Keratinocyte (primary cell): ENCODE measurements around the gene FMN1. TPM values are rescaled to one million over a fixed set of nuclear protein-coding genes. Genes with fewer than 3 reads are reported as not detected.

Experiments used
- DNase-seq: peaks from one replicate; pipeline ENCODE4 v3.0.0-alpha.2; 2011; ENCODE audit warnings: low read depth, missing footprints, low spot score
- FAIRE-seq: peaks from 2 replicates; lab custom pipeline; 2011; peaks lifted over from hg19 to GRCh38; lab: Jason Lieb, UNC
- H2AFZ ChIP-seq: 2 replicates; pipeline ENCODE4 v1.6.0; 2012; ENCODE audit warnings: low read length, control low read depth, inconsistent platforms; ENCODE audit not compliant: control insufficient read depth
- H3K27ac ChIP-seq: 2 replicates; pipeline ENCODE4 v1.5.1; 2011; ENCODE audit warnings: low read length; ENCODE audit not compliant: control insufficient read depth, insufficient read depth
- H3K27me3 ChIP-seq: 3 replicates; pipeline ENCODE4 v1.6.0; 2011; ENCODE audit warnings: low read length; ENCODE audit not compliant: control insufficient read depth, insufficient read depth; ENCODE audit errors: extremely low read depth
- H3K36me3 ChIP-seq, 2 experiments: 2 replicates in 1 of 2; 3 replicates in 1 of 2; pipeline ENCODE4 v1.5.1; 2011; ENCODE audit warnings: low read length in 2 of 2, mild to moderate bottlenecking in 1 of 2; ENCODE audit not compliant: control insufficient read depth in 2 of 2, insufficient read depth in 2 of 2; ENCODE audit errors: extremely low read depth in 1 of 2
- H3K4me1 ChIP-seq: 3 replicates; pipeline ENCODE4 v1.5.1; 2011; ENCODE audit warnings: low read length; ENCODE audit not compliant: control insufficient read depth, insufficient read depth; ENCODE audit errors: extremely low read depth
- H3K4me2 ChIP-seq: 3 replicates; pipeline ENCODE4 v1.6.0; 2011; ENCODE audit warnings: low read depth, low read length; ENCODE audit not compliant: control insufficient read depth, insufficient read depth; ENCODE audit errors: extremely low read depth
- H3K4me3 ChIP-seq, 3 experiments: fragments of 200-600 bp in 1 of 3; sonication (generic) in 1 of 3; 2 replicates in 2 of 3; 3 replicates in 1 of 3; pipeline ENCODE4 v1.5.1; 2011 to 2016; ENCODE audit warnings: low read length in 3 of 3, mild to moderate bottlenecking in 3 of 3, control low read depth in 2 of 3, inconsistent platforms in 1 of 3, low read depth in 1 of 3, mixed read lengths in 1 of 3, mixed run types in 1 of 3, moderate library complexity in 1 of 3; ENCODE audit not compliant: control insufficient read depth in 2 of 3, insufficient read depth in 2 of 3; ENCODE audit errors: extremely low read depth in 1 of 3
- H3K79me2 ChIP-seq: 2 replicates; pipeline ENCODE4 v1.6.0; 2012; ENCODE audit warnings: low read length; ENCODE audit not compliant: control insufficient read depth, insufficient read depth
- H3K9ac ChIP-seq: 3 replicates; pipeline ENCODE4 v1.6.0; 2011; ENCODE audit warnings: low read length; ENCODE audit not compliant: control insufficient read depth, insufficient read depth; ENCODE audit errors: extremely low read depth
- H3K9me1 ChIP-seq: 3 replicates; pipeline ENCODE4 v1.6.0; 2011; ENCODE audit warnings: low read length; ENCODE audit not compliant: control insufficient read depth, insufficient read depth; ENCODE audit errors: extremely low read depth
- H3K9me3 ChIP-seq: 2 replicates; pipeline ENCODE4 v1.5.1; 2012; ENCODE audit warnings: low read depth, low read length; ENCODE audit not compliant: control insufficient read depth
- H4K20me1 ChIP-seq: 3 replicates; pipeline ENCODE4 v1.6.0; 2011; ENCODE audit warnings: low read length; ENCODE audit not compliant: control insufficient read depth, insufficient read depth; ENCODE audit errors: extremely low read depth
- CTCF ChIP-seq, 3 experiments: IDR thresholded peaks in 1 of 3; conservative IDR thresholded peaks in 1 of 3; optimal IDR thresholded peaks in 1 of 3; 2 replicates in 2 of 3; 3 replicates in 1 of 3; pipeline versions ENCODE3 to v1.5.1; 2011; ENCODE audit warnings: low read length in 3 of 3, mild to moderate bottlenecking in 3 of 3, moderate library complexity in 2 of 3, control low read depth in 1 of 3, inconsistent platforms in 1 of 3; ENCODE audit not compliant: insufficient read depth in 2 of 3; ENCODE audit errors: extremely low read depth in 1 of 3
- EZH2 ChIP-seq: IDR thresholded peaks from one replicate; pipeline ENCODE4 v1.6.1; 2012; ENCODE audit warnings: inconsistent platforms, mild to moderate bottlenecking, low read length, moderate library complexity
- dilution Hi-C: fragments of 300-500 bp; cut with MboI; formaldehyde crosslinking; loops from one replicate; pipeline ENCODE4 v1.7.0; 2020; ENCODE audit warnings: low sequenced_read_pairs; ENCODE audit not compliant: extremely low pct_ligation_motif_present
- polyA plus RNA-seq, 5 experiments: library from polyadenylated mRNA; depleted of rRNA in 3 of 5; stranded (reverse) in 3 of 5; stranded (forward) in 1 of 5; unstranded in 1 of 5; fragments of >200 nt; gene quantifications; 1 replicate in 1 of 5; 2 replicates in 3 of 5; 3 replicates in 1 of 5; pipeline versions ENCODE4 v1.2.1 to v1.2.3, GENCODE V29; 2011 to 2012; ENCODE audit warnings: missing spikeins in 2 of 5, low read depth in 1 of 5, low replicate concordance in 1 of 5

The FMN1 gene
- polyA plus RNA-seq, 1 donor (not counting 4 experiments of a cell fraction or from before 2014, with no cell fraction given) = 0.71 TPM

- DNase-seq = no peak
- no peaks in the 10 kb centered on the region for H4K20me1 ChIP-seq
- dilution Hi-C loops = no loop called here
- no peak overlapping the region for H3K4me3 ChIP-seq
- FAIRE-seq = no peak
- H3K27me3 ChIP-seq = no peaks in the 10 kb centered on the region
- no peak overlapping the region for H3K27ac ChIP-seq
- TF ChIP-seq EZH2 = no peak
- no peak for TF ChIP-seq CTCF (optimal IDR thresholded peaks at IDR 0.05 in 1 of 3, IDR thresholded peaks at IDR 0.05 in 1 of 3, conservative IDR thresholded peaks at IDR 0.05 in 1 of 3; ENCODE audit: extremely low read depth in 1 of 3, insufficient read depth in 2 of 3, low read length in 3 of 3)
- H3K4me2 ChIP-seq = no peak overlapping the region
- H3K79me2 ChIP-seq = no peaks in the 10 kb centered on the region
- H3K36me3 ChIP-seq = no peaks in the 10 kb centered on the region
- H3K9me3 ChIP-seq = no peaks in the 10 kb centered on the region
- H3K9ac ChIP-seq = no peak overlapping the region
- H2AFZ ChIP-seq = no peak overlapping the region
- no peaks in the 10 kb centered on the region for H3K4me1 ChIP-seq
- no peaks in the 10 kb centered on the region for H3K9me1 ChIP-seq
These were observed 402.1 kb downstream of the FMN1 start for GRCh38 chr15:32792436-32792835.

GRCh38 chr15:32790352-32790999 is 404.0 kb downstream of the FMN1 start:
- Histone ChIP-seq H3K4me1 (no peaks in the 10 kb centered on the region), H3K4me3 (no peak overlapping the region), H3K9ac (no peak overlapping the region), H3K27me3 (no peaks in the 10 kb centered on the region), H4K20me1 (no peaks in the 10 kb centered on the region), H3K4me2 (no peak overlapping the region), H3K9me1 (no peaks in the 10 kb centered on the region), H3K27ac (no peak overlapping the region), H3K9me3 (no peaks in the 10 kb centered on the region), H2AFZ (no peak overlapping the region), H3K36me3 (no peaks in the 10 kb centered on the region), H3K79me2 (no peaks in the 10 kb centered on the region)
- TF ChIP-seq CTCF (optimal IDR thresholded peaks at IDR 0.05 in 1 of 3, IDR thresholded peaks at IDR 0.05 in 1 of 3, conservative IDR thresholded peaks at IDR 0.05 in 1 of 3; ENCODE audit: extremely low read depth in 1 of 3, insufficient read depth in 2 of 3, low read length in 3 of 3) (no peak), EZH2 (no peak)
- dilution Hi-C loops = no loop called here
- DNase-seq (no peak), FAIRE-seq (peak; percentile 17)
